GM12864 (cell line): ENCODE results near the gene RTBDN.

Source experiments
- DNase-seq: peaks from one replicate; pipeline ENCODE4 v3.0.0-alpha.2; 2011; ENCODE audit warnings: low read depth
- H3K4me3 ChIP-seq: 2 replicates; pipeline ENCODE4 v1.5.1; 2011; ENCODE audit warnings: mild to moderate bottlenecking, low read depth, low read length, control low read depth
- TF ChIP-seq, protein P1 (sequence below): IDR thresholded peaks from 2 replicates; pipeline ENCODE4 v1.5.1; 2011; ENCODE audit warnings: low read depth, mild to moderate bottlenecking, moderate library complexity, low read length, control low read depth, inconsistent platforms; ENCODE audit errors: missing control alignments

The RTBDN gene

DNA sequence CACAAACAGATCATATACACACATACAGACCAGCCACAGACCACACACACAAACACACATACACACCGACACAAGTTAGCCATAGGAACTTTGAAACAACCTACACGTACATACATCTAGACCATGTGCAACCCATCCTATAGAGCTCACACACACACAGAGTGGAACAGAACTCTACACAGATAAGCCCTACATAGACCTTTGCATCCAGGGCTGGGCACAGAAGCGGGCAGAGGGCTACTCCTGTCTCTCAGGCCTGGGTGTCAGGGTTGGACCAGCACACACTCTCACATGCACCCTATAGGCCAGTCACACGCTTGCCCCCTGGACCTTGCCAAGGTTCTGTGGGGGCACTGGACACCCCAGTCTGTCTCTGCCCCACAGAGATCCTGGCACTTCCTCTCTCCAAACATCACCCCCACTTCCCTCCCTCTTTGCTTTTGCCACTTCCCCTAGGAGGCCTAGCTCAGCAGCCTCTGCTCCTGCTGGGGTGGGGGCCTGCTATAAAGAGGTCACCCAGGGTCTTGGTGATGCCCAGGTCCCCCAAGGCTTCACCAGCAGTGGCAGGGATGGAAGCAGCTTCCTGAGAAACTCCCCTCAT lies 48.8 kb downstream of the RTBDN start:
- TF ChIP-seq, protein P1, sequence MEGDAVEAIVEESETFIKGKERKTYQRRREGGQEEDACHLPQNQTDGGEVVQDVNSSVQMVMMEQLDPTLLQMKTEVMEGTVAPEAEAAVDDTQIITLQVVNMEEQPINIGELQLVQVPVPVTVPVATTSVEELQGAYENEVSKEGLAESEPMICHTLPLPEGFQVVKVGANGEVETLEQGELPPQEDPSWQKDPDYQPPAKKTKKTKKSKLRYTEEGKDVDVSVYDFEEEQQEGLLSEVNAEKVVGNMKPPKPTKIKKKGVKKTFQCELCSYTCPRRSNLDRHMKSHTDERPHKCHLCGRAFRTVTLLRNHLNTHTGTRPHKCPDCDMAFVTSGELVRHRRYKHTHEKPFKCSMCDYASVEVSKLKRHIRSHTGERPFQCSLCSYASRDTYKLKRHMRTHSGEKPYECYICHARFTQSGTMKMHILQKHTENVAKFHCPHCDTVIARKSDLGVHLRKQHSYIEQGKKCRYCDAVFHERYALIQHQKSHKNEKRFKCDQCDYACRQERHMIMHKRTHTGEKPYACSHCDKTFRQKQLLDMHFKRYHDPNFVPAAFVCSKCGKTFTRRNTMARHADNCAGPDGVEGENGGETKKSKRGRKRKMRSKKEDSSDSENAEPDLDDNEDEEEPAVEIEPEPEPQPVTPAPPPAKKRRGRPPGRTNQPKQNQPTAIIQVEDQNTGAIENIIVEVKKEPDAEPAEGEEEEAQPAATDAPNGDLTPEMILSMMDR: no peak
- no peak for DNase-seq
- no peak overlapping the region for H3K4me3 ChIP-seq

DNA sequence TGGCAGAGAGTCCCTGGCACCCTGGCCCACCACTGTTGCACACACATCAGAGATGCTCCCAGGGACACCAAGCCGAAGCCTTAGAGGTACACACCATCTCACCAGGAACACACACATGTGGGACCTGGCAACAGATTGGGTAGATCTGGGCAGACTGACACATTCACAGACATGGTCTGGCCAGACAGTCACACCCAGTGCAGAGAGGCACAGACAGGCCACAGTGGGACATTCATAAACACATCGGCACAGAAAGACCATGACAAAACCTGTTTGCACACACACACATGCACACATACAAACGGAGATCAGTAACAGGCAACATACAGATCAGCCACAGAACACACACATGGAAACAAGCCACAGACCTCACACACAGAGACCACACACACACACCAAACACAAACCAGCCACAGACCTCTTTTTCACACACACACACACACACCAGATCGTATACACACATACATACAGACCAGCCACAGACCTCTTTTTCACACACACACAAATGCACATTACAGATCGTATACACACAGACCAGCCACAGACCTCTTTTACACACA lies 49.4 kb downstream of the RTBDN start:
- TF ChIP-seq, protein P1: no peak
- DNase-seq: no peak
- no peak overlapping the region for H3K4me3 ChIP-seq

DNA sequence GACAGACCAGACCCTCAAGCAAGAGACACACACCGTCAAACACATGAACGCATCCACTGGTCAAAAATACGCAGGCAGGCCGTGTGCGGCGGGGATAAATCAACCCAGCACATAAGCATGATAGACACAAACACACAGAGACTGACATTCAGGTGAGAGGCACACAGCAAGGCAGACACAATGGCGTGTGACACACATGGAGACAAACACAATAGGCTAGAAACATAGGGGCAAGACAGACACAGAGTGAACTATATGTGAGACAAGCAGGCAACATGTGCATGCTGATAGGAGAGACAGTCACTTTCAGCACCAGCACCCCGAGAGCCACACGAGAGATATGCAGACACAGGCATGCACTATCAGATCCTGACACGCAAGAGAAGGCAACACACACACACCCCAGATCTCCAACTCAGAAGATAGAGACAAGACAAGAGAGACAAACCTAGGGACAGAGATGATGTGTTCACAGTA lies 49.9 kb downstream of the RTBDN start:
- TF ChIP-seq, protein P1: no peak
- DNase-seq: no peak
- no peak overlapping the region for H3K4me3 ChIP-seq

DNA sequence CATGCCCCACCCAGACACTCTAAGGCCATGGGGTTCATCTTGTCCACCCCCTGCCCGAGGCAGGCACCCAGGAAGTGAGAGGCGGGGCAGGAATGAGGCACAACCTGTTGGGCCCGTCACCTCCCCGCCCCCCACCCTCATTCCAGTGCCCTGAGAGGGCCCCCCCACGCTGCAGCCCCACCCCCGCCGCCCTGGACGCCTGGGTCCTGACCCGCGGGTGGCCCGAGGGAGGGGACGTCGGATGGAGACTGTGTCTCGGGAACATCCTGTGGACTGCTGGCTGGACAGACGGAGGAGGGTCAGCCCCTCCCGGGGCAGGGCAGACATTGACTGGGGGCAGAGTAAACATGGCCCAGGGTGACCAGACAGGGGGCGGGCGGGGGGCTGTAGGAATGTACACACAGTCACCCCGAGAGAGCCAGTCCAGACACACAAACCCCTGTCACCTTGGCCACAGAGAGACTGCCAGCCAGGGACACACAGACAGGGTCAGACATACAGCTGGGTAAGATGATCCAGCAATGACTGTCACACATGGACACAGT lies 50.5 kb downstream of the RTBDN start:
- TF ChIP-seq, protein P1: no peak
- no peak for DNase-seq
- H3K4me3 ChIP-seq: no peak overlapping the region

DNA sequence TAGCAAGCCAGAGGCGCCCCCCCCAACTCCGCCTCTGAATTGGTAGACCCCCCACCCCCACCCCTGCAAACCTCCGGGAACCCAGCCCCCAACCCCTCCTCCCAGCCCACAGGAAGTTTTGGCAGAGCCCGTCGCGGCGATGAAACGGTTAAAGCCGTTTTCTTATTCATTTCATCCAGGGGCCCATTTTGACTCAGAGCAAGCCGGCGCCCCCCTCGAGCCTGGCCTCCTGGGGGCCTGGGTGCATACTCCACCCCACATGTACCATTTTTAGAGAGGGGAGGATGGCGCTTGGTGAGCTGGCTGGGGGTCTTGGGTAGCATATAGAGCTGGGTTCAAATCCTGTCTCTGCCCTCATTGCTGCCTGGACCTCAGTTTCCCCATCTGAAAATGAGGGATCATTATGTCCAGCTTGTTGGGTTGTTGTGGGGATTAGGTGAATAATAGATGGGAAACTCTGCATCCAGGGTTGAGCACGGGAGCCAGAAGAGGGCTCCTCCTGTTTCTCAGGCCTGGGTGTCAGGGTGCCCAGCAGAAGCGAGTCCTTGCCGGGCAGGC lies 51.0 kb downstream of the RTBDN start:
- H3K4me3 ChIP-seq: no peak overlapping the region; the same call in none of the 2 replicates
- TF ChIP-seq, protein P1: no peak
- no peak for DNase-seq

DNA sequence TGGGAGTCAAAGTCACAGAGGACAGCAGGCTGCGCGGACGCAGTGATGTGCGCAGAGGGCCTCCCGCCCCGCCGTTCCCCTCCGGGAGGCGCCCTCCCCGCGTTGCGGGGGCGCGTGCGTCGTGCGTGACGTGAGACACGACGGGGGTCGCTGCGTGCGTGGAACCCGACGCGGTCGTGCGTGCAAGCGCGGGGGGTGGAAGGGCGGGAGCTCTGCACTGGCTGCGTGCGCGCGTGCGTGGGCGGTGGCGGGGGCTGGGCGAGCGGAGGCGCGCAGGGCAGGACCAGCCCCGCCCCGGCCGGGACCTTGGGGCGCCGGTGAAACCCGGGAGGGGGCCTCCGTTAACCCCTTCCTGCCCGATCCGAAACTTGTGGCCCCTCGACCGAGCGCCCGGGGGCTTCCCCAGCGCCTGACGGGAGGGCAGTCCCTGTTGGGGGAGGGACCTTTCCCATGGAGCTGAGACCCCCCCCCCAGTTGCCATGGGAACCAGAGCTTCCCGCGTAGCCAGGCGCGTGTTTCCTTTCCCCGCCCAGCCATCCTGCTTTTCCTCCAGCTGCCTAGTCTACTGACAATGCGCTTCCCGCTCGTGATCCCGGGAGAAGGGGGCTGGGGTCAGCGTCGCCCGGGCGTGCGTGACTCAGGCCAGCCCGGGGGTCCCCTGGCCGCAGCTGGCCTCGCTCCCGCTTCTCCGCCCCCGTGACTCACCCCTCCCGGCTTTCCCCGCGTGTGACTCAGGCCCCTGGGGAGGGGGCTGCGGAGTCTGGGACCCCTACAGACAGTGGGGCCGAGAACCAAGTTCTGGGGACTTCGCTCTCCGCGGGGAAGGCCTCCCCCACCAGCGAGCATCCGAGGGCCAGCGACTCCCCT lies 51.7 kb downstream of the RTBDN start:
- peak overlapping the region; percentile 54 for H3K4me3 ChIP-seq
- TF ChIP-seq, protein P1: peak; percentile 13
- DNase-seq: no peak
